A549 treated with CpdA at 1 μM for 4 hours (cell line): Measurements from ENCODE around the gene RPS6KL1. TPM values are rescaled to one million over a fixed set of nuclear protein-coding genes. Genes with fewer than 3 reads are reported as not detected.

ENCODE experiments used
- total RNA-seq: library from RNA; stranded (reverse); fragments of 200-300 nt; extraction: Qiagen RNA extraction; gene quantifications from 5 replicates; pipeline ENCODE4 v1.2.3, GENCODE V29; 2022; ENCODE audit warnings: low read depth

The RPS6KL1 gene, protein sequence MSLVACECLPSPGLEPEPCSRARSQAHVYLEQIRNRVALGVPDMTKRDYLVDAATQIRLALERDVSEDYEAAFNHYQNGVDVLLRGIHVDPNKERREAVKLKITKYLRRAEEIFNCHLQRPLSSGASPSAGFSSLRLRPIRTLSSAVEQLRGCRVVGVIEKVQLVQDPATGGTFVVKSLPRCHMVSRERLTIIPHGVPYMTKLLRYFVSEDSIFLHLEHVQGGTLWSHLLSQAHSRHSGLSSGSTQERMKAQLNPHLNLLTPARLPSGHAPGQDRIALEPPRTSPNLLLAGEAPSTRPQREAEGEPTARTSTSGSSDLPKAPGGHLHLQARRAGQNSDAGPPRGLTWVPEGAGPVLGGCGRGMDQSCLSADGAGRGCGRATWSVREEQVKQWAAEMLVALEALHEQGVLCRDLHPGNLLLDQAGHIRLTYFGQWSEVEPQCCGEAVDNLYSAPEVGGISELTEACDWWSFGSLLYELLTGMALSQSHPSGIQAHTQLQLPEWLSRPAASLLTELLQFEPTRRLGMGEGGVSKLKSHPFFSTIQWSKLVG
- total RNA-seq, result 0.23 to 0.82 TPM (median 0.50 TPM) in 5 replicates

DNA sequence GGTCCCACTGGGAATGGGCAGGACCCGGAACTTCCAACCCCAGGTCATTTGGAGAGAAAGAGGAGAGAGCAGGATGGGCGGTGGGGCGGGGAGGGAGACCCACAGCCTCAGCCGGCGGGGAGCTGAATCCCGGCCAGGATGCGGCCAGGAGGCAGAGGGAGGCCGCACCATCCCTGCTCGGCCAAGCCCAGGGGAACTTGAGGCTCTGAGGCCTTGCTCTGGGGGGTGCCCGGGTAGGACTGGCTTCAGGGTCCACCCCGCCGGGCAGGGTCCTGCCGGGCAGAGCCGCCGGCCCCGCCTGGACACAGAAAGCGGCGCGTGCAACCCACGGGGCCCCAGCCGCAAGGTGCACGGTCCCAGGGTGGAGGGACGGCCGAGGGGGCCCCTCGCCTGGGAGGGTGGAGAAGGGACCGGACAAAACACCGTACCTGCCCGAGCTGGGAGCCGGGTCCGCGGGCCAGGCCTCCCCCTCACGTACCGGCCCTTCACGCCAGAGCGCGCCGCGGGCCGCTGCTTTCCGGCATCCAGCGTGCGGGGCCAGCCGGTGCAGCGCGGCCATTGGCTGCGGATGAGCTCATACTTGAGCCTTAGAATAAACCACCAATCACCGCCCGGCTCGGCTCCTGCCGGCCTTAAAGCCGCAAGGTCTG, at the start of gene RPS6KL1:
TSS of gene RPS6KL1 (minus strand) at position 509 of the 650 bp plus-strand sequence. CDS start 1,719 bp downstream, outside the sequence.

DNA sequence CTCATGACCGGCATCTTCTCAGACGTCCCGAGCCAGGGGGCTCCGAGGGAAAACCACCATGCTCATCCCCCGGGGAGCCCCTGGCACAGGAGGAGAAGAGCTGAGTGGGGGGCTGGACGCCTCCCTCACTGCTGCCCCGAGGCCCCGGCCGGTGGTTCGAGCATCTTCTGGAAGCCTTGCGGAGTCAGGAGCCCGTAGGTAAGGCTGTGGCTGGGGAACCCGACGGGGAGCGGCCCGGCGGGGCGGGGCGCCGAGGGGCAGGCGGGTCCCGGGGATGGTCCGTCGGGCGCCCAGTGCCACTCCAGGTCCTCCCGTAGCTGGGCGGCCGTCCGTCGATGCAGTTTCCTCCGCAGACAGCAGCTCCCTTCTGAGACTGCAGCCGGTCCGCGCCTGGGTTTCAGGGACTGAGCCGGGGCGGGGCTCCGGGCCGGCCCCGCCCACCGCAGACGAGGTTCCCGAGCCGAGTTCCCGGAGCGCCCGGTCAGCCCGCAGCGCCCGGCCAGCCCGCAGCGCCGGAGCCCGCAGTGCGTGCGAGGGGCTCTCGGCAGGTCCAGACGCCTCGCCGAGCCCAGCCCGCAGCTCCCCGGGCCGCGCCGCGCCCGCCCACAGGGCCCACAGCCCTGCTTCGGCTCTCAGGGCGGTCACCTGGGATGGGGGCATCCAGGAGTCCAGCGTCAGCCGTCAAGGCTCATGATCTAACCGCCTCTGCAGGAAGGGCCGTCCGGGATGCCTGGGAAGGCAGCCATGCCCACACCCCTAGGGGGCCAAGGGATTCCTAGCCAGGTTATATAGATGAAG, 32.4 kb upstream of the RPS6KL1 start, which contains the start of gene PGF:
TSS of gene PGF (minus strand) at position 369 of the 798 bp plus-strand sequence. CDS start at position 14, 355 bp downstream.

DNA sequence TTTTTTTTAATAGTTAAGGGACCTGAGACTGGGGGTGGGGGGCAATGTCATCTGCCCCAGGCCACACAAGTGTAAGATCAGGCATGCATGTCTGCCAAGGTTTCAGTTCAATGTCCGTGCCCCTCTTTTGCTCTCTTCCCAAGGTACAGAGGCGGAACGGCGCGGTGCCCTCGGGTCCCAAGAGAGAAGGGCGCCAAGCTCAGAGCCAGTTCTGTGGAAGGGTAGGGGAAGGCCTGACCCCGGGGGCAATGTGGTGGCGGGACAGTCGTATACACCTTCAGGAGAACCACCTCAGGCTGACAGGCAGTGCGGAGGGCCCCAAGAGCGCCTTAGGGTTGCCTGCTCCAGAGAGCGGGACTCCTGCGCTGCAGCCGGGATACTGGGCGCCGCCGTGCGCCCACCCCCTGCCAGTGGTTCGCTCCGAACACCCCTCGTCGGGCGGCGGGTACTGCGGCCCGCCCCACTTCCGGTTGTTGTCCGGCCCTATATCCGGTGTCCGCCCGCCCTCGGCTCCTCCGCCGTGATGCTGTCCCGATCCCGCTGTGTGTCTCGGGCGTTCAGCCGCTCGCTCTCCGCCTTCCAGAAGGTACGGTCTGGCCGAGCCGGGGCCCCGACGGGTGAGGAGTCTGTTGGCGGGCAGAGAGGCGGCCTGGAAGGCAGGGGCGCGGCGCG, 41.5 kb downstream of the RPS6KL1 start, which contains the start of gene DLST:
TSS of gene DLST (plus strand) at position 486 of the 672 bp plus-strand sequence. CDS start at position 524, 38 bp downstream.

DNA sequence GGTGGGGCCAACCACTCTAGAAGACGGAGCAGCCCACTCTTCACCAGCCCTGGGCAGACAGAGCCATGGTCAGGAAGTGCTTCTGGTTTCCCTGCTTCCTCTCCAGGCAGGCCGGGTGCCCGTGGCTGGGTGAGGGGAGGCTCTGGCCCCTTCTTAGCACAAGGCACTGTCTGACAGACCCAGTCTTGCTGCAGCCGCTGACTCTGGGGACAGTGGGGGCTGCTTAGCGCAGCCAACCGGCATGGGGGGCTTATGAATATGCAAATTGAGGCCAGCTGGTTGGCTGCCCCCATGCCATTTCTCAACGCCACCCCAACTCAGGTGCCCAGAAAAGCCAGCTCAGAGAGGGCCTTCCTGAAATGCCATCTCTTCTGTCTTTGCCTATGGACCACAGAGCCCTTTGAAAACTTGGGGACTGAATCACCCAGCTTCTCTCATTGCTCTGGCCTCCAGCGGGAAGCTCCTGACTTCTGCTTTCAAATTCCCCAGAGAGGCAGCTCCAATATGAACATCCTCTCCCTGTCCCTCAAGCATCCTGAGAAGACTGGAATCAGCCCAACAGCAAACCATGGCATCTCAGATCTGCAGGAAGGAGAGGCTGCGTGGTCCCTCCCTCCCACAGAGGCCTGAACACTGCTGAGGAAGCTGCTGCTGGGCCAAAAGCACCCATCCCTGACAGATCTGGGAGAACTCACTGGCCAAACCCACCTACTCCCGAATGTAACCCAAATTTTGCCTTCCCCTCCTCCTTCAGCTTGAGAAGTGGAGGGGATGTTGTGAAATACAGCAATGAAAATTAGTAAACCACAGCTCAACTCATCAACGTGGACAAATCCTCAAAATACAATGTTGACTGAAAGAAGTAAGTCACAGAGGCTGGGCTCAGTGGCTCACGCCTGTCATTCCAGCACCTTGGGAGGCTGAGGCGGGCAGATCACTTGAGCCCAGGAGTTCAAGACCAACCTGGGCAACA, 46.8 kb downstream of the RPS6KL1 start, which contains the start of gene PROX2:
TSS of gene PROX2 (minus strand) at position 205 of the 973 bp plus-strand sequence. CDS start 12,311 bp downstream, outside the sequence.

Other genes with a start within 250 kb of the RPS6KL1 start
- 22.2 to 30.3 TPM (median 27.1 TPM) in 5 replicates for gene AREL1, start 210.2 kb downstream of the RPS6KL1 start, total RNA-seq
- 47.0 to 85.0 TPM (median 54.5 TPM) in 5 replicates for gene FCF1, start 210.1 kb downstream of the RPS6KL1 start, total RNA-seq
- 37.9 to 53.0 TPM (median 41.8 TPM) in 5 replicates for gene YLPM1, start 159.9 kb downstream of the RPS6KL1 start, total RNA-seq
- not detected in 5 replicates for gene PROX2, start 47.1 kb downstream of the RPS6KL1 start, total RNA-seq
- gene DLST, start 41.3 kb downstream of the RPS6KL1 start, total RNA-seq, result 92.4 to 99.9 TPM (median 97.6 TPM) in 5 replicates
- gene PGF, start 32.3 kb upstream of the RPS6KL1 start, total RNA-seq, result 1.7 to 3.8 TPM (median 3.5 TPM) in 5 replicates
- gene EIF2B2, start 79.7 kb upstream of the RPS6KL1 start, total RNA-seq, result 71.4 to 82.3 TPM (median 76.3 TPM) in 5 replicates
- gene MLH3, start 128.2 kb upstream of the RPS6KL1 start, total RNA-seq, result 12.0 to 19.7 TPM (median 17.4 TPM) in 5 replicates
- 21.3 to 25.2 TPM (median 23.6 TPM) in 5 replicates for gene ACYP1, start 140.8 kb upstream of the RPS6KL1 start, total RNA-seq
- 2.2 to 3.1 TPM (median 2.8 TPM) in 5 replicates for gene ZC2HC1C, start 146.4 kb upstream of the RPS6KL1 start, total RNA-seq
- 30.0 to 34.4 TPM (median 32.0 TPM) in 5 replicates for gene NEK9, start 203.8 kb upstream of the RPS6KL1 start, total RNA-seq